K562 (cell line): Measurements from ENCODE around the gene TKT. TPM values are rescaled to one million over a fixed set of nuclear protein-coding genes. Genes with fewer than 3 reads are reported as not detected.

Experiments
- CBFB ChIP-seq: sonication (generic); formaldehyde crosslinking; IDR thresholded peaks from 2 replicates; pipeline ENCODE4 v1.4.0; 2020; ENCODE audit warnings: mild to moderate bottlenecking, missing genetic modification reagents
- E2F5 ChIP-seq: sonication (generic); formaldehyde crosslinking; IDR thresholded peaks from 2 replicates; pipeline ENCODE4 v1.8.0; 2022; ENCODE audit warnings: mild to moderate bottlenecking, missing genetic modification reagents
- HMG20A ChIP-seq: fragments of 450-650 bp; formaldehyde crosslinking; conservative IDR thresholded peaks from 2 replicates; pipeline ENCODE4 v1.4.0; 2020; ENCODE audit warnings: mild to moderate bottlenecking, mixed read lengths
- MAFG ChIP-seq: fragments of 450-650 bp; conservative IDR thresholded peaks from 2 replicates; pipeline ENCODE4 v1.6.1; 2016; ENCODE audit warnings: missing genetic modification characterization, missing compliant biosample characterization
- NCOA1 ChIP-seq: fragments of 450-650 bp; IDR thresholded peaks from 2 replicates; pipeline ENCODE4 v1.6.1; 2016; ENCODE audit warnings: low read depth
- NFYB ChIP-seq: IDR thresholded peaks from 2 replicates; pipeline ENCODE4 v1.6.1; 2011; ENCODE audit warnings: mild to moderate bottlenecking, moderate library complexity; ENCODE audit not compliant: insufficient read length; ENCODE audit errors: extremely low read depth
- RBBP5 ChIP-seq: fragments of 200-600 bp; sonication (generic); IDR thresholded peaks from 2 replicates; pipeline ENCODE4 v1.6.1; 2012; ENCODE audit warnings: borderline replicate concordance, mild to moderate bottlenecking, low read length, control low read depth, inconsistent platforms; ENCODE audit not compliant: insufficient read depth, poor library complexity, severe bottlenecking
- RFX5 ChIP-seq: IDR thresholded peaks from 2 replicates; pipeline ENCODE4 v1.6.1; 2011; ENCODE audit warnings: low read depth, mild to moderate bottlenecking, improper control_type of control experiment, low read length
- ZBTB17 ChIP-seq: fragments of 450-650 bp; formaldehyde crosslinking; IDR thresholded peaks from 2 replicates; pipeline ENCODE4 v1.4.0; 2020; ENCODE audit warnings: mild to moderate bottlenecking
- ZNF217 ChIP-seq: sonication (generic); formaldehyde crosslinking; IDR thresholded peaks from 2 replicates; pipeline ENCODE4 v1.8.0; 2022; ENCODE audit warnings: mild to moderate bottlenecking, missing genetic modification reagents
- ZNF224 ChIP-seq: sonication (generic); formaldehyde crosslinking; IDR thresholded peaks from 2 replicates; pipeline ENCODE4 v1.8.0; 2022; ENCODE audit warnings: mild to moderate bottlenecking, missing genetic modification reagents
- ZNF444 ChIP-seq: fragments of 250-450 bp; sonication (Bioruptor Pico); IDR thresholded peaks from 2 replicates; pipeline ENCODE4 v1.4.0; 2020; ENCODE audit warnings: mild to moderate bottlenecking, moderate library complexity
- polyA plus RNA-seq, 8 experiments: library from polyadenylated mRNA; depleted of rRNA in 4 of 8; stranded (reverse) in 5 of 8; unstranded in 3 of 8; fragments of >200 nt; fragmentation: Nextera tagmentation in 2 of 8; fragmentation: Illumina TruSeq in 1 of 8; extraction: Ambion mirVana in 2 of 8; extraction: Trizol in 1 of 8; gene quantifications; 2 replicates each; pipeline versions ENCODE4 v1.2.1 to v1.2.3, GENCODE V29; 2011 to 2014; ENCODE audit warnings: inconsistent platforms in 1 of 8, missing spikeins in 1 of 8
- total RNA-seq, 7 experiments: library from RNA; depleted of rRNA in 6 of 7; stranded (reverse); fragments of >200 nt in 6 of 7; fragmentation: Illumina TruSeq in 2 of 7; extraction: Trizol in 2 of 7; gene quantifications; 2 replicates each; pipeline versions ENCODE4 v1.2.1 to v1.2.3, GENCODE V29; 2011 to 2021; ENCODE audit warnings: low replicate concordance in 1 of 7
- TF ChIP-seq, protein P1 (sequence below): IDR thresholded peaks from 2 replicates; pipeline ENCODE4 v1.6.1; 2014; ENCODE audit warnings: antibody characterized with exemption
- TF ChIP-seq, protein P2 (sequence below): fragments of 450-650 bp; IDR thresholded peaks from 2 replicates; pipeline ENCODE4 v1.6.1; 2018; ENCODE audit warnings: mild to moderate bottlenecking, low read depth; ENCODE audit not compliant: partially characterized antibody
- TF ChIP-seq, protein P3 (sequence below): fragments of 200-800 bp; sonication (Bioruptor generic); IDR thresholded peaks from 2 replicates; pipeline ENCODE4 v1.6.1; 2017; ENCODE audit warnings: missing genetic modification characterization, missing compliant biosample characterization
- TF ChIP-seq, protein P4 (sequence below): fragments of 450-650 bp; conservative IDR thresholded peaks from 2 replicates; pipeline ENCODE4 v1.6.1; 2016; ENCODE audit warnings: missing genetic modification characterization, low read depth, mild to moderate bottlenecking, control low read depth, missing compliant biosample characterization
- TF ChIP-seq, protein P5 (sequence below): fragments of 450-650 bp; IDR thresholded peaks from 2 replicates; pipeline ENCODE4 v1.6.1; 2014; ENCODE audit warnings: low read depth, mild to moderate bottlenecking, moderate library complexity, borderline replicate concordance

TKT gene
- total and polyA plus RNA-seq, 9 of the 15 experiments (the other 6 are each of a cell fraction or from before 2014, with no cell fraction given), result 58.1 to 401 (median 187) TPM

- TF ChIP-seq, protein P1, sequence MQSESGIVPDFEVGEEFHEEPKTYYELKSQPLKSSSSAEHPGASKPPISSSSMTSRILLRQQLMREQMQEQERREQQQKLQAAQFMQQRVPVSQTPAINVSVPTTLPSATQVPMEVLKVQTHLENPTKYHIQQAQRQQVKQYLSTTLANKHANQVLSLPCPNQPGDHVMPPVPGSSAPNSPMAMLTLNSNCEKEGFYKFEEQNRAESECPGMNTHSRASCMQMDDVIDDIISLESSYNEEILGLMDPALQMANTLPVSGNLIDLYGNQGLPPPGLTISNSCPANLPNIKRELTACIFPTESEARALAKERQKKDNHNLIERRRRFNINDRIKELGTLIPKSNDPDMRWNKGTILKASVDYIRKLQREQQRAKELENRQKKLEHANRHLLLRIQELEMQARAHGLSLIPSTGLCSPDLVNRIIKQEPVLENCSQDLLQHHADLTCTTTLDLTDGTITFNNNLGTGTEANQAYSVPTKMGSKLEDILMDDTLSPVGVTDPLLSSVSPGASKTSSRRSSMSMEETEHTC, result no peak
- TF ChIP-seq NCOA1, result 0 out of 2 replicates have a peak, but pooled peaks have one; percentile 20
- no peak for TF ChIP-seq ZNF217 (CRISPR knock-in tag)
- TF ChIP-seq MAFG, result peak; percentile 100
- no peak for TF ChIP-seq E2F5 (CRISPR knock-in tag)
- no peak for TF ChIP-seq RBBP5
- no peak for TF ChIP-seq ZNF224 (CRISPR knock-in tag)
- TF ChIP-seq, protein P2, sequence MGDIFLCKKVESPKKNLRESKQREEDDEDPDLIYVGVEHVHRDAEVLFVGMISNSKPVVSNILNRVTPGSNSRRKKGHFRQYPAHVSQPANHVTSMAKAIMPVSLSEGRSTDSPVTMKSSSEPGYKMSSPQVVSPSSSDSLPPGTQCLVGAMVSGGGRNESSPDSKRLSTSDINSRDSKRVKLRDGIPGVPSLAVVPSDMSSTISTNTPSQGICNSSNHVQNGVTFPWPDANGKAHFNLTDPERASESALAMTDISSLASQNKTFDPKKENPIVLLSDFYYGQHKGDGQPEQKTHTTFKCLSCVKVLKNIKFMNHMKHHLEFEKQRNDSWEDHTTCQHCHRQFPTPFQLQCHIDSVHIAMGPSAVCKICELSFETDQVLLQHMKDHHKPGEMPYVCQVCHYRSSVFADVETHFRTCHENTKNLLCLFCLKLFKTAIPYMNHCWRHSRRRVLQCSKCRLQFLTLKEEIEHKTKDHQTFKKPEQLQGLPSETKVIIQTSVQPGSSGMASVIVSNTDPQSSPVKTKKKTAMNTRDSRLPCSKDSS, result no peak
- TF ChIP-seq, protein P3, sequence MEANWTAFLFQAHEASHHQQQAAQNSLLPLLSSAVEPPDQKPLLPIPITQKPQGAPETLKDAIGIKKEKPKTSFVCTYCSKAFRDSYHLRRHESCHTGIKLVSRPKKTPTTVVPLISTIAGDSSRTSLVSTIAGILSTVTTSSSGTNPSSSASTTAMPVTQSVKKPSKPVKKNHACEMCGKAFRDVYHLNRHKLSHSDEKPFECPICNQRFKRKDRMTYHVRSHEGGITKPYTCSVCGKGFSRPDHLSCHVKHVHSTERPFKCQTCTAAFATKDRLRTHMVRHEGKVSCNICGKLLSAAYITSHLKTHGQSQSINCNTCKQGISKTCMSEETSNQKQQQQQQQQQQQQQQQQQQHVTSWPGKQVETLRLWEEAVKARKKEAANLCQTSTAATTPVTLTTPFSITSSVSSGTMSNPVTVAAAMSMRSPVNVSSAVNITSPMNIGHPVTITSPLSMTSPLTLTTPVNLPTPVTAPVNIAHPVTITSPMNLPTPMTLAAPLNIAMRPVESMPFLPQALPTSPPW (CRISPR knock-in tag), result peak; percentile 43; the same call in 1 of the 2 replicates
- peak; percentile 89 for TF ChIP-seq ZBTB17 (CRISPR knock-in tag)
- TF ChIP-seq, protein P4, sequence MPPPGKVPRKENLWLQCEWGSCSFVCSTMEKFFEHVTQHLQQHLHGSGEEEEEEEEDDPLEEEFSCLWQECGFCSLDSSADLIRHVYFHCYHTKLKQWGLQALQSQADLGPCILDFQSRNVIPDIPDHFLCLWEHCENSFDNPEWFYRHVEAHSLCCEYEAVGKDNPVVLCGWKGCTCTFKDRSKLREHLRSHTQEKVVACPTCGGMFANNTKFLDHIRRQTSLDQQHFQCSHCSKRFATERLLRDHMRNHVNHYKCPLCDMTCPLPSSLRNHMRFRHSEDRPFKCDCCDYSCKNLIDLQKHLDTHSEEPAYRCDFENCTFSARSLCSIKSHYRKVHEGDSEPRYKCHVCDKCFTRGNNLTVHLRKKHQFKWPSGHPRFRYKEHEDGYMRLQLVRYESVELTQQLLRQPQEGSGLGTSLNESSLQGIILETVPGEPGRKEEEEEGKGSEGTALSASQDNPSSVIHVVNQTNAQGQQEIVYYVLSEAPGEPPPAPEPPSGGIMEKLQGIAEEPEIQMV (tag), result peak; percentile 54; the same call in 1 of the 2 replicates
- no peak for TF ChIP-seq RFX5
- no peak for TF ChIP-seq HMG20A
- peak; percentile 55; the same call in 1 of the 2 replicates for TF ChIP-seq CBFB (CRISPR knock-in tag)
- TF ChIP-seq, protein P5, sequence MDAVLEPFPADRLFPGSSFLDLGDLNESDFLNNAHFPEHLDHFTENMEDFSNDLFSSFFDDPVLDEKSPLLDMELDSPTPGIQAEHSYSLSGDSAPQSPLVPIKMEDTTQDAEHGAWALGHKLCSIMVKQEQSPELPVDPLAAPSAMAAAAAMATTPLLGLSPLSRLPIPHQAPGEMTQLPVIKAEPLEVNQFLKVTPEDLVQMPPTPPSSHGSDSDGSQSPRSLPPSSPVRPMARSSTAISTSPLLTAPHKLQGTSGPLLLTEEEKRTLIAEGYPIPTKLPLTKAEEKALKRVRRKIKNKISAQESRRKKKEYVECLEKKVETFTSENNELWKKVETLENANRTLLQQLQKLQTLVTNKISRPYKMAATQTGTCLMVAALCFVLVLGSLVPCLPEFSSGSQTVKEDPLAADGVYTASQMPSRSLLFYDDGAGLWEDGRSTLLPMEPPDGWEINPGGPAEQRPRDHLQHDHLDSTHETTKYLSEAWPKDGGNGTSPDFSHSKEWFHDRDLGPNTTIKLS, result no peak
- no peak for TF ChIP-seq NFYB
- no peak for TF ChIP-seq ZNF444 (CRISPR knock-in tag)
Measured at GRCh38 chr3:53269888-53270880, 14.4 kb upstream of the TKT start (continued).
